ENCODE results near the gene TPP1.

The TPP1 gene

DNA sequence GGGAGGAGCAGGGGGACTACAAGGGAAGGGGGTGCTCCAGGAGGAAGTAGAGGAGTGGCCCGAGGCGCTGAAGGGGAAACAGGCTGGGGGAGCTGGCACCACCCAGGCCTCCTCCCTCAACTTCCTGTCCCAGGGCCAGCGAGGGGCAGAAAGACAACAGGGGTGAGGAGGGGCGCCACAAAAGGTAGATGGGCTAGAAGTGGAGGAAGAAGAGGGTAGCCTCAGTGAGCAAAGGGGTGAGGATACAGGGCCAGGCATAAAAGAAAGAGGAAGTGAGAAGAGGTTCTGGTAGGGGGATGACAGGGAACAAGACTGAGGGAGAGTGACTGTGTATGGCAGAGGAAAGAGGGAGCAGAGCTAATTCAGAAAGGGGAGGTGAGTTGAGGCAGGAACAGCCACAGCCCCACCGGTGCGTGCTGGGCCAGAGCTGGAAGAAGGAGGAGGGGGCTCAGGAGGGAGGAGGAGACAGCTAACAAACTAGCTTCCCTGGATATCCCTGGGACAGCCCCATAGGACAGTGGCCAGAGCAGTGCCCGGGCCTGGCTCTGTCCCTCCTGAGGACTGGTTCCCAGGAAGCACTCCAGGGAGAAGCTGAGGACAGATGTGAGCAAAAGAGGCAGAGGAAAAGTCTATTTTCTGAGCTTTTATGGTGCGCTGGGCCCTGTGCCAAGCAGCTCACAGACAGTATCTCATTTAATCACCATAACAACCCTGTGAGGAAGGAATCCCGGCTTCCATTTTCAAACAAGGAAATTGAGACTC lies 27.9 kb upstream of the TPP1 start:
- peak in 1 of 5 experiments; percentile 45 for DNase-seq

GRCh38 chr11:6646576-6646917 lies 27.3 kb upstream of the TPP1 start:
- DNase-seq = no peak

DNA sequence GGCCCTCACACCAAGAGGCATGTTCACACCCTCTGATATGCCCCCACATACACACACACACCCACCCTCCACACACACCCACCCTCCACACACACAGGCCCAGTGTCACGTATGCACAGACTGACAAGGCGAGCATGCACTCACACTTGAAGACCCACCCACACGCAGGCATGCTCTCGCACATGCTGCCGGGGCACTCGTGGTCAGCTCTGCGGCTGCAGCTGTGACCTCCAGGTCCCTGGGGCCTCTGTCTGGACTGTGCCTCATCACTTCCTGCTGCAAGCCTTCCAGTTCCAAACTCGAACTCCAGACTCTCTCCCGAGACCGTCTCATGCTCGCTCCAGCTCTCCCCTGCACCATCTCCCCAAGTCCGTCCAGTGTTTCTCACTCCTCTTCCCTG lies 26.8 kb upstream of the TPP1 start:
- no peak for DNase-seq

- DNase-seq = no peak
These were observed 23.7 kb upstream of the TPP1 start for GRCh38 chr11:6642957-6643356.

GRCh38 chr11:6640985-6641701 lies 21.9 kb upstream of the TPP1 start:
- DNase-seq = no peak

GRCh38 chr11:6640036-6640984 lies 21.1 kb upstream of the TPP1 start:
- no peak for DNase-seq

DNA sequence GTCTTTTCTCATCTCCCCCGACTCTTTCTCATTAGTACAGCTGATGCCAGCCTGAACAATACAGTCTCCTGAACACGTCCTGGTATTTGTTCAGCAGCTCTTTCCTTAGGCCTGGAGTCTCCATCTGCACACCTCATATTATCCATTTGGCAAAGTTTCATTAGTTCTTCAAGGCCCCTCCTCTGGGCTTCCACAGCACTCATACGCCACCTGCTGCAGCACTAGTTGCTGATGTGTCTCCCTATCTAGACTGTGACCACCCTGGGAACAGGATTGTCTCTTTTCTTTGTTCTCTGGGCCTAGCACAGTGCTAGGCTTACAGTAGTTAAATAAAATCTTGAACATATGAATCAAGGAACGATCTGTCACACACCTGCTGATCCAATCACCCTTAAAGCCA lies 19.2 kb upstream of the TPP1 start:
- no peak for DNase-seq

DNA sequence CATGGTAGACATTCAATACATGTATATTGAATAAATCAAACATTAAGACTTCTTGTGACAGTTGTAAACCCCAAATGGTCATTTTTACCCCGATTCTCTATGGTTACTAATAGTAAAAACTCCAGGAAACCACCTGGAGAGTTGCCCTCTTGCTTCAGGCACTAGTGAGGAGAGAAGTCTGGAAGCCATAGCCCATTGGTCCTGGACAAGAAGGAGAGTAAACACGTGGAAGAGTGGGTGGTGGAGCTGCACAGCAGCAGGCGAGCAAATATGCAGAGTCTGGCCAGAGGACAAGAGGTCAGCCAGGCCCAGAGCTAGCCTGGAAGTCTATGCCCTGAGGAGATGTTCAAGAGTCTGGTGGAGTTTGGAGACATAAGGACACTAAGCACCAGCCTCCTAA lies 18.6 kb upstream of the TPP1 start:
- DNase-seq = no peak

GRCh38 chr11:6636480-6636879 lies 17.3 kb upstream of the TPP1 start:
- no peak for DNase-seq

- DNase-seq = no peak
These were observed 16.1 kb upstream of the TPP1 start for GRCh38 chr11:6635082-6635932.

DNA sequence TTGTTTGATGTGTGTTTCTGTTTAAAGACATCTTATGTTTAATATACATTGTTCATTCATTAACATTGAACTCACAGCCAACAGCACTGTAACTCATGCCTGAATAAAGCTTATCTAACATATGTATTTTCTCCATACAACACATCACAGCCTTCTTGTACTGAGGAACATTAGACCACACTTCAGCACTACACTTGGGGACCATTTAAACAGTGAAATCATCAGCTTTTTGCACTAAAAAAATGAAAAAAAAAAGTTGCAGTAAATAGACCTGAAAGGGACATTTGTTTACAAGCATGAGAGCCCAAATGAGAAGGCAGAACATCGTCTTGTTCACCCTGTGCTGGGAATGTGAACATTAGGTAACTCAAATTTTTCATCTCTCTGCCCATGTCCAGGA lies 15.3 kb upstream of the TPP1 start:
- no peak for DNase-seq

DNA sequence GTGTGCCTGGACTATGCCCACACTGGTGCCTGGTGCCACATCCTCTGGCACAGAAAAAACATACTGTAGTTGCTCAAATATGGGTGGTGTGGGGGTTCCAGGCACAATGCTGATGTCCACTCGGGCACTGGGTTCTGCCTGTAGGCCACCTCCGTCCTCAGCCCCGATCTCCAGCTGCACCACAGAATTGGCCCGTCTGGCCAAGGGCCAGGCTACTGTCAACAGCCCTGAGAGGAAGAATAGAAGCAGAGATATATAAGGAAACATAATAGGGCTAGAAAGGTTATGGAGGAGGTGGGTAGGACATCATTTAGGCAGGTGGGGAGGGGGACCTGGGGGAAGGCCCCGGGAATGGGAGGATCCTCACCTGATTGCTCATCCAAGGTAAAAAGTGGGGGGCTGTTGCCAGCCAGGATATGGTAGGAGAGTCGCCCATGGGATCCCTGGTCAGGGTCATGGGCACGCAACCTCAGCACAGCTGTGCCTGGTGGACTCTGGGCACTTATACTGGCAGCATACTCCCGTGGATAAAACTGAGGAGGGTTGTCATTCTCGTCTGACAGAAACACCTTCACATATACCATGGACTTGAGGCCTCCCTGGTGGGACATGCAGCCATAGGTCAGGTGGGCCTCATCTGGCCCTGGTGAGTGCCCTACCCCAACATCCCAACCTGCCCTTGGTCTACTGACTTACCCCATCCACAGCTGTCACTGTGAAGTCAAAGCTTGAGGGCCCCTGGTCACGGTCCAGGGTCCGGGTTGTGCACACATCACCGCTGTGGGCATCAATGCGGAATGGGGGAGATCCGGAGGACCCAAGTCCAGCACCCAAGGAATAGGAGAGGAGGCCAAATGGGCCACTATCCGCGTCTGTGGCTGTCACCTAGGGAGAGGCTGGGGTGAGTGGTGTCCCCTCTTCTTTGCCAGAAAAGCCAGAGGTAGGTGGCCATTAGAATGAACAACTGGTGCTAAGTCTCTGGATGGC lies 14.5 kb upstream of the TPP1 start:
- no peak for DNase-seq

DNA sequence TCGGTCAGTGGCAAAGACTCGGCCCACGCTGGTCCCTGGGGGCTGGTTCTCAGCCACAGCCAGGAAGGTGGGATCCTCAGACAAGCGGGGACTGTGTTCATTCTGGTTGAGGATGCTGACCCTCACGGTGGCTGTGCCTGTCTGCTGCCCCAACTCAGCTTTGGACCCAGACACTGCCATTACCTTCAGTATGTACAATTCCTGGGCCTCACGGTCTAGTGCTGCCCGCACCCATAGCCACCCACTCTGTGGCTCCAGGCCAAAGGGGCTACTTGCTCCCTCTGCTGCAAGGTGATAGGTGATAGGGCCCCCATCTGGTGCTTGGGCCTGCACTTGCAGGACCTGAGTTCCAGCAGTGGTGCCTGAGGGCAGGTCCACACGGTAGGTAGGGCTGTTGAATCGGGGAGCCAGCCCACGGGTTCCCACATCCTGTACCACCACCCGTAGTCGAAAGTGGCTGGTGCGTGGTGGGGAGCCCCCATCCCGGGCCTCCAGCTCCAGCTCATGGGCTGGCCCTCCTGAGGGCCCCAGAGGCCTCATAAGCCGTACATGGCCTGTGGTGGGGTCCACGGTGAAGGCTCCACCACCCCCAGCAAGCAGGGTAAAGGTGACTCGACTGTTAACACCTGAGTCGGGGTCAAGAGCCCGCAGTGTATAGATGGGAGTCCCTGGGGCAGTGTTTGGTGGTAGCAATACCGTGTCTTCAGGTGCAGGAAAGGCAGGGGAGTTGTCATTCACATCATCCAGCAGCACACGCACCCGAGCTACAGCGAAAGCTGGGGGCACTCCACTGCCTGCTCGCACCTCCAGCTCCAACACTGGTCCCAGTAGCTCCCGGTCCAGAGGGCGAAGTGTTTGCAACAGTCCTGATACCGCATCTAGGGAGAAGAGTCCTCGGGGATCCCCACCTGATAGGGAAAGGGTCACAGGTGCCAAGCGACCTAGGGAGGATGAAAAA lies 13.2 kb upstream of the TPP1 start:
- peak in 1 of 5 experiments; percentile 20 for DNase-seq

GRCh38 chr11:6631361-6631890 lies 12.2 kb upstream of the TPP1 start:
- DNase-seq = no peak

DNA sequence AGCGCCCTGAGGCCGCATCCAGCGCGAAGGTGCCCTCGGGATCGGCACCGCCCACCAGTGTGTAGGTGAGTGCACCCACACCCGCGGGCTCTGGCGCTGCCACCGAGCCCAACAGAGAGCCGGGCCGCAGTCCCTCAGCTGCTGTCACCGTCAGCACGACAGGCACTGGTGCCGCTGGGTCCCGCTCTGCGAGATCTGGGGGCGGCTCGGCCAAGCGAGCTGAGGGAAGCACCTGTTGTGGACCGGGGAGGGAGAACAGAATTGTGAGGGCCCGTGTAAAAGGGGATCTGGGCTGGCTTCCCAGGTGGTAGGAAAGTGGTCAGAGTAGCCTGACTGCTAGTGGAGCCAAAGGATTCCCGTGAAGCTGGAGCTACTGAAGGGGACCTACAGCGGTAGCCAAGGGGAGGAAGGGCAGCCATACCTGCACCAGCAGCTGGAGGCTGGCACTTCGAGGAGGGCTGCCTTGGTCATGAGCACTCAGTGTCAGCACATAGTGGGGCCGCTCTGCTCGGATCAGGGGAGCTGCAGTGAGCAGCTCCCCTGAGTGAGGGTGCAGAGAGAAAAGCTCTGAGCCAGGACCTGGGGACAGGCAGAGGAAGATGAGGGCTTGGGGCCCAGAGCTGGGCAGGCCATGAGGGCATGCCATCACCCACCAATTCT lies 11.5 kb upstream of the TPP1 start:
- DNase-seq = no peak

DNA sequence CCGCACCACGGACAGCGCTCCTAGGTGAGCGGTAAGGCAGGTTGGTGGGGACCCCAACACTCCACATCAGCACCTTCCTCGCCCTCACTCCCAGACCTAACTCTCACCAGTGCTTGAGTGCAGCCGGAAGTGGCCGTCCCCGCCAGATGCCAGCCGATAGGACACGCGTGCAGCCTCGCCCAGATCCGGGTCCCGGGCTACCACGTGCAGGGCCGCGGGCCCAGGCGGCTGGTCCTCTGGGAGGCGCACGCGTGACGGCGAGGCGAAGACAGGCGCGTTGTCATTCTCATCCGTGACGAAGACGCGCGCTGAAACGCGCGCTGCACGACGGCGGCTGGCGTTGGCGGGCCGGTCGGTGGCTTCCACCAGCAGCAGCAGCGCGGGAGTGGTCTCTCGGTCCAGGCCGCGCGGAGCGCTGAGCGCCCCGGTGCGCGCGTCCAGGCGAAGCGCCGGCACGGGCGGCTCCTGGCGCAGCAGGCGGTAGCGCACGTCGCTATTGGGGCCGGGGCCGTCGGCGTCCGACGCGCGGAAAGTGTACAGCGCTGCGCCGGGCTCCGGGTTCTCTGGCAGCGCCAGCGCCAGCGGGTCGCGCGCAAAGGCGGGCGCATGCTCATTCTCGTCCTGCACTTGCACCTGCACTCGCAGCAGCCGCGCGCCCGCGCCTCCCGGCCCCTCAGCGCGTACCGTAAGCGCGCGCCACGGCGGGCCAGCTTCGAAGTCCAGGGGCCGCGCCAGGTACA lies 10.8 kb upstream of the TPP1 start:
- DNase-seq = no peak

- DNase-seq = no peak
These were observed 10.3 kb upstream of the TPP1 start for GRCh38 chr11:6629573-6629891.

DNA sequence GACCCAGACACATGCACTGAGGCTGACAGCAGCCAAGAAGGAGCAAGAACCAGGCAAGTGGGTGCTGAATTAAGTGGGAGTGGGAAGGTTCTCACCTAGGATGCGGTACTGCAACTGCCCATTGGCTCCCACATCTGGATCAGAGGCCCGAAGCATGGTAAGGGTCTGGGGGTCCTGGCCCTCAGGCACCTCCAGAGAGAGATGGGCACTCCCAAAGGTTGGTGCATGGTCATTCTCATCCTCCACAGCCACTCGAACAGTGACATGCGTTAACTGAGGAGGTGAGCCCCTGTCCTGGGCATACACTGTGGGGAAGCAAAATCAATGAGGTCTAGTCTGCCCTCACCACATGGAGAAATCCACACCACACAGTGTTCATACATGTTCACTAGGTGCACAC lies 9.3 kb upstream of the TPP1 start:
- DNase-seq = no peak
